NK-92 treated with Interleukin-12 subunit alpha and Interleukin-12 subunit beta, amount 100 ng/mL, for 24 hours (cell line): ENCODE results near the gene AGAP1.

Experiments used
- DNase-seq: peaks from one replicate; lab custom pipeline; 2025; lab: John Stamatoyannopoulos, UW

AGAP1 gene

GRCh38 chr2:236173036-236173728 is 679.3 kb downstream of the AGAP1 start:
- DNase-seq: no peak

- no peak for DNase-seq
Observed at GRCh38 chr2:236173729-236174607, 680.1 kb downstream of the AGAP1 start.

- no peak for DNase-seq
Observed at GRCh38 chr2:236175548-236176150, 681.8 kb downstream of the AGAP1 start.

GRCh38 chr2:236176417-236176816 is 682.6 kb downstream of the AGAP1 start:
- no peak for DNase-seq

GRCh38 chr2:236176951-236177350 is 683.1 kb downstream of the AGAP1 start:
- DNase-seq: no peak

GRCh38 chr2:236177604-236177966 is 683.7 kb downstream of the AGAP1 start:
- no peak for DNase-seq

- DNase-seq: no peak
Observed at GRCh38 chr2:236177967-236178889, 684.4 kb downstream of the AGAP1 start.

GRCh38 chr2:236178890-236179235 is 685.0 kb downstream of the AGAP1 start:
- no peak for DNase-seq

GRCh38 chr2:236179236-236180075 is 685.6 kb downstream of the AGAP1 start:
- no peak for DNase-seq

- DNase-seq: no peak
Observed at GRCh38 chr2:236180076-236180816, 686.4 kb downstream of the AGAP1 start.

GRCh38 chr2:236180831-236181453 is 687.1 kb downstream of the AGAP1 start:
- DNase-seq: peak; percentile 14
